Eye (tissue), 1 donor: ENCODE data around the gene GPAM.
"Not testable (repeated sequence)": the region's sequence is repeated elsewhere in the genome, so short reads cannot be mapped to it uniquely, and the experiment has no call there.

Experiments
- DNase-seq: peaks from one replicate; pipeline ENCODE4 v3.0.0-alpha.2; 2015

GPAM gene

GRCh38 chr10:112126172-112126571, 57.4 kb downstream of the GPAM start:
- no peak for DNase-seq

GRCh38 chr10:112124866-112125265, 58.7 kb downstream of the GPAM start:
- no peak for DNase-seq

DNA sequence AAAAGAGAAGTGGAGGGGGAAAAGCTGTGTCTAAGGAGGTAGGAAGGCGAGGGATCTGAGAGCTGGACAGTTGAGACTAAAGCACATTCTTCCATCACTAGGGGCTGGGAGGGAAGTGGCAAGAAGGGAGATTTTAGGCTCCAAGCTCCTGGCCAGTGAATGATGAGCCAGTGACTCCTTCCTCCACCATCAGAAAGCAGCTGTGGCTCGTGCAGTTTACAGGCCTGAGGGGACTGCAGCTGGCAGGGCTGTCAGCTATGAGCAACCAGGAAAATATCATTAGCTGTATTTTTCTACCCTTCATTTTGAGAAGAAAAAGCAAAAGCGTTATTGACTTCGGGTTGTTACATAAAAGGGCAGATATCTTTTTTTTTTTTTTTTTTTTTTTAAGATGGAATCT, 60.7 kb downstream of the GPAM start:
- DNase-seq, result no peak

- no peak for DNase-seq
These were observed 63.1 kb downstream of the GPAM start for GRCh38 chr10:112120491-112120890.

- no peak for DNase-seq
These were observed 67.7 kb downstream of the GPAM start for GRCh38 chr10:112115781-112116385.

- not testable (repeated sequence) for DNase-seq
These were observed 73.8 kb downstream of the GPAM start for GRCh38 chr10:112109779-112110178.
